ENCODE data around the gene C16orf92. TPM values are rescaled to one million over a fixed set of nuclear protein-coding genes. Genes with fewer than 3 reads are reported as not detected.
"Not testable (repeated sequence)": the region's sequence is repeated elsewhere in the genome, so short reads cannot be mapped to it uniquely, and the experiment has no call there.

Gene C16orf92
- polyA plus RNA-seq, 1 donor from 2014 or later: not detected

- Histone ChIP-seq H3F3A (ENCODE audit: insufficient read depth, low read length, poor library complexity, severe bottlenecking) (no peaks in the 10 kb centered on the region), H3K9me2 (ENCODE audit: insufficient read depth, low read length) (no peaks in the 10 kb centered on the region), H4K20me1 (ENCODE audit: insufficient read depth) (no peaks in the 10 kb centered on the region), H3K79me2 (replicated peaks; ENCODE audit: insufficient read depth, low read length) (peaks cover 8% of the 10 kb centered on the region), H3K36me3 (ENCODE audit: insufficient read depth, low read length) (no peaks in the 10 kb centered on the region), H3K27ac (ENCODE audit: low read length) (no peak overlapping the region), H3K4me2 (ENCODE audit: low read length) (no peak overlapping the region), H3K9ac (ENCODE audit: low read length) (no peak overlapping the region), H3K4me3 (ENCODE audit: low read length) (no peak overlapping the region), H2AFZ (ENCODE audit: low read depth, low read length) (no peak overlapping the region), H3K27me3 (ENCODE audit: insufficient read depth, low read depth, low read length) (no peaks in the 10 kb centered on the region), H3K9me3 (ENCODE audit: low read length) (no peaks in the 10 kb centered on the region)
- no peak for TF ChIP-seq POLR2AphosphoS5 (IDR thresholded peaks at IDR 0.05)
- TF ChIP-seq CTCF (IDR thresholded peaks at IDR 0.05; ENCODE audit: poor library complexity, severe bottlenecking): no peak
- no peak for TF ChIP-seq RAD21 (conservative IDR thresholded peaks at IDR 0.05)
- no peak for TF ChIP-seq TAF1 (IDR thresholded peaks at IDR 0.05; ENCODE audit: low read depth)
- no peak for TF ChIP-seq EZH2 (IDR thresholded peaks at IDR 0.05; ENCODE audit: borderline replicate concordance, insufficient read depth, low read length, poor library complexity, severe bottlenecking)
- TF ChIP-seq REST (IDR thresholded peaks at IDR 0.05; ENCODE audit: borderline replicate concordance): no peak
- TF ChIP-seq MXI1 (conservative IDR thresholded peaks at IDR 0.05; ENCODE audit: poor library complexity, severe bottlenecking): no peak
- no peak for TF ChIP-seq EP300 (conservative IDR thresholded peaks at IDR 0.05; ENCODE audit: poor library complexity, severe bottlenecking)
These were observed 10.3 kb downstream of the C16orf92 start for GRCh38 chr16:30033270-30033669.

- no peak overlapping the region for H3K4me2 ChIP-seq (ENCODE audit: low read length)
- TF ChIP-seq REST (IDR thresholded peaks at IDR 0.05; ENCODE audit: borderline replicate concordance) (no peak), EP300 (conservative IDR thresholded peaks at IDR 0.05; ENCODE audit: poor library complexity, severe bottlenecking) (no peak), RAD21 (conservative IDR thresholded peaks at IDR 0.05) (no peak), POLR2AphosphoS5 (IDR thresholded peaks at IDR 0.05) (no peak), TAF1 (IDR thresholded peaks at IDR 0.05; ENCODE audit: low read depth) (no peak), SMC3 (conservative IDR thresholded peaks at IDR 0.05; ENCODE audit: poor library complexity) (no peak), CTCF (IDR thresholded peaks at IDR 0.05; ENCODE audit: poor library complexity, severe bottlenecking) (no peak), EZH2 (IDR thresholded peaks at IDR 0.05; ENCODE audit: borderline replicate concordance, insufficient read depth, low read length, poor library complexity, severe bottlenecking) (no peak), MXI1 (conservative IDR thresholded peaks at IDR 0.05; ENCODE audit: poor library complexity, severe bottlenecking) (no peak)
- no peaks in the 10 kb centered on the region for H3K9me2 ChIP-seq (ENCODE audit: insufficient read depth, low read length)
- H3K9me3 ChIP-seq (ENCODE audit: low read length): no peaks in the 10 kb centered on the region
- no peak overlapping the region for H2AFZ ChIP-seq (ENCODE audit: low read depth, low read length)
- H4K20me1 ChIP-seq (ENCODE audit: insufficient read depth): no peaks in the 10 kb centered on the region
- H3K9ac ChIP-seq (ENCODE audit: low read length): no peak overlapping the region
- no peaks in the 10 kb centered on the region for H3K79me2 ChIP-seq (replicated peaks; ENCODE audit: insufficient read depth, low read length)
- no peak overlapping the region for H3K4me3 ChIP-seq (ENCODE audit: low read length)
- no peaks in the 10 kb centered on the region for H3K36me3 ChIP-seq (ENCODE audit: insufficient read depth, low read length)
- H3F3A ChIP-seq (ENCODE audit: insufficient read depth, low read length, poor library complexity, severe bottlenecking): no peaks in the 10 kb centered on the region
- no peak overlapping the region for H3K27ac ChIP-seq (ENCODE audit: low read length)
- no peaks in the 10 kb centered on the region for H3K27me3 ChIP-seq (ENCODE audit: insufficient read depth, low read depth, low read length)
These were observed 17.2 kb downstream of the C16orf92 start for GRCh38 chr16:30040221-30040620.

- not testable (repeated sequence) for H4K20me1 ChIP-seq (ENCODE audit: insufficient read depth); H3K4me3 ChIP-seq (ENCODE audit: low read length); H3K9me3 ChIP-seq (ENCODE audit: low read length); H3K9ac ChIP-seq (ENCODE audit: low read length); H3K9me2 ChIP-seq (ENCODE audit: insufficient read depth, low read length); H3K4me2 ChIP-seq (ENCODE audit: low read length); H3K79me2 ChIP-seq (replicated peaks; ENCODE audit: insufficient read depth, low read length); H3K36me3 ChIP-seq (ENCODE audit: insufficient read depth, low read length); H2AFZ ChIP-seq (ENCODE audit: low read depth, low read length); H3F3A ChIP-seq (ENCODE audit: insufficient read depth, low read length, poor library complexity, severe bottlenecking); H3K27me3 ChIP-seq (ENCODE audit: insufficient read depth, low read depth, low read length); H3K27ac ChIP-seq (ENCODE audit: low read length)
These were observed 17.7 kb downstream of the C16orf92 start for GRCh38 chr16:30040690-30041089.
